Skeletal muscle satellite cell (primary cell): ENCODE data around the gene NLGN2.

Experiments
- H3K27me3 ChIP-seq: 2 replicates; pipeline ENCODE4 v1.7.0; 2013; ENCODE audit warnings: low read length; ENCODE audit not compliant: control insufficient read depth, insufficient read depth
- H3K36me3 ChIP-seq: 2 replicates; pipeline ENCODE4 v1.7.0; 2013; ENCODE audit warnings: mild to moderate bottlenecking, control low read depth, low read length; ENCODE audit not compliant: insufficient read depth
- H3K4me1 ChIP-seq: 2 replicates; pipeline ENCODE4 v1.7.0; 2013; ENCODE audit warnings: low read length; ENCODE audit not compliant: control insufficient read depth, insufficient read depth
- H3K4me2 ChIP-seq: 2 replicates; pipeline ENCODE4 v1.7.0; 2013; ENCODE audit warnings: mild to moderate bottlenecking, low read length
- H3K4me3 ChIP-seq: 2 replicates; pipeline ENCODE4 v1.7.0; 2013; ENCODE audit warnings: low read length
- H3K9ac ChIP-seq: 2 replicates; pipeline ENCODE4 v1.7.0; 2013; ENCODE audit warnings: mild to moderate bottlenecking, low read depth, low read length, moderate library complexity
- H3K9me3 ChIP-seq: replicated peaks from 2 replicates; pipeline ENCODE4 v1.7.0; 2013; ENCODE audit warnings: mild to moderate bottlenecking, control low read depth, low read length

NLGN2 gene

GRCh38 chr17:7441266-7441665 is 33.6 kb downstream of the NLGN2 start:
- no peak overlapping the region for H3K4me3 ChIP-seq
- H3K4me1 ChIP-seq: peaks cover 56% of the 10 kb centered on the region
- no peaks in the 10 kb centered on the region for H3K9me3 ChIP-seq
- peaks cover 9% of the 10 kb centered on the region for H3K27me3 ChIP-seq
- no peak overlapping the region for H3K4me2 ChIP-seq
- no peak overlapping the region for H3K9ac ChIP-seq
- no peaks in the 10 kb centered on the region for H3K36me3 ChIP-seq

- H3K36me3 ChIP-seq: no peaks in the 10 kb centered on the region
- H3K27me3 ChIP-seq: peaks cover 9% of the 10 kb centered on the region
- H3K4me1 ChIP-seq: peaks cover 51% of the 10 kb centered on the region
- H3K4me2 ChIP-seq: no peak overlapping the region
- no peak overlapping the region for H3K9ac ChIP-seq
- H3K9me3 ChIP-seq: no peaks in the 10 kb centered on the region
- H3K4me3 ChIP-seq: no peak overlapping the region
Measured at GRCh38 chr17:7442142-7442541, 34.5 kb downstream of the NLGN2 start.

GRCh38 chr17:7443499-7444485 is 36.1 kb downstream of the NLGN2 start:
- Histone ChIP-seq H3K36me3 (no peaks in the 10 kb centered on the region), H3K9ac (peak overlapping the region; percentile 22), H3K4me1 (peaks cover 40% of the 10 kb centered on the region), H3K4me3 (peak overlapping the region; percentile 76), H3K4me2 (peak overlapping the region; percentile 90), H3K27me3 (peaks cover 3% of the 10 kb centered on the region), H3K9me3 (no peaks in the 10 kb centered on the region)

- no peaks in the 10 kb centered on the region for H3K36me3 ChIP-seq
- peaks cover 34% of the 10 kb centered on the region for H3K4me1 ChIP-seq
- no peaks in the 10 kb centered on the region for H3K27me3 ChIP-seq
- peak within 1 kb of the TSS; percentile 90 for H3K4me2 ChIP-seq
- peak within 1 kb of the TSS; percentile 82 for H3K9ac ChIP-seq
- H3K9me3 ChIP-seq: no peaks in the 10 kb centered on the region
- H3K4me3 ChIP-seq: peak within 1 kb of the TSS; percentile 76
Measured at GRCh38 chr17:7444682-7445618, 37.3 kb downstream of the NLGN2 start, which contains the start of gene CHRNB1. Gene CHRNB1, plus strand, starts transcription at chr17:7445061. Its CDS starts 67 bp downstream, at chr17:7445128.

GRCh38 chr17:7445619-7445968 is 37.9 kb downstream of the NLGN2 start:
- peak overlapping the region; percentile 82 for H3K9ac ChIP-seq
- H3K9me3 ChIP-seq: no peaks in the 10 kb centered on the region
- H3K4me1 ChIP-seq: peaks cover 29% of the 10 kb centered on the region
- peak overlapping the region; percentile 90 for H3K4me2 ChIP-seq
- peak overlapping the region; percentile 76 for H3K4me3 ChIP-seq
- no peaks in the 10 kb centered on the region for H3K36me3 ChIP-seq
- no peaks in the 10 kb centered on the region for H3K27me3 ChIP-seq

GRCh38 chr17:7448461-7448860 is 40.8 kb downstream of the NLGN2 start:
- no peak overlapping the region for H3K9ac ChIP-seq
- H3K4me3 ChIP-seq: no peak overlapping the region
- H3K36me3 ChIP-seq: no peaks in the 10 kb centered on the region
- H3K27me3 ChIP-seq: no peaks in the 10 kb centered on the region
- H3K4me1 ChIP-seq: peaks cover 25% of the 10 kb centered on the region
- H3K9me3 ChIP-seq: no peaks in the 10 kb centered on the region
- H3K4me2 ChIP-seq: no peak overlapping the region

- no peaks in the 10 kb centered on the region for H3K4me1 ChIP-seq
- H3K9ac ChIP-seq: no peak overlapping the region
- H3K4me2 ChIP-seq: no peak overlapping the region
- no peaks in the 10 kb centered on the region for H3K9me3 ChIP-seq
- peaks cover 22% of the 10 kb centered on the region for H3K36me3 ChIP-seq
- H3K4me3 ChIP-seq: no peak overlapping the region
- H3K27me3 ChIP-seq: no peaks in the 10 kb centered on the region
Measured at GRCh38 chr17:7459961-7460545, 52.4 kb downstream of the NLGN2 start.

- Histone ChIP-seq H3K4me2 (no peak overlapping the region), H3K4me1 (peaks cover 4% of the 10 kb centered on the region), H3K4me3 (no peak overlapping the region), H3K36me3 (peaks cover 27% of the 10 kb centered on the region), H3K9me3 (no peaks in the 10 kb centered on the region), H3K27me3 (no peaks in the 10 kb centered on the region), H3K9ac (no peak overlapping the region)
Measured at GRCh38 chr17:7460850-7461660, 53.4 kb downstream of the NLGN2 start.

GRCh38 chr17:7462474-7463371 is 55.1 kb downstream of the NLGN2 start:
- no peak overlapping the region for H3K9ac ChIP-seq
- H3K9me3 ChIP-seq: no peaks in the 10 kb centered on the region

GRCh38 chr17:7463372-7463846 is 55.8 kb downstream of the NLGN2 start:
- Histone ChIP-seq H3K4me3 (no peak overlapping the region), H3K4me2 (no peak overlapping the region), H3K9me3 (no peaks in the 10 kb centered on the region), H3K9ac (no peak overlapping the region), H3K27me3 (no peaks in the 10 kb centered on the region), H3K36me3 (peaks cover 36% of the 10 kb centered on the region), H3K4me1 (peaks cover 18% of the 10 kb centered on the region)

More at GRCh38 chr17:7462474-7463371, 55.1 kb downstream of the NLGN2 start:
- peaks cover 18% of the 10 kb centered on the region for H3K4me1 ChIP-seq
- H3K4me2 ChIP-seq: no peak overlapping the region
- peaks cover 36% of the 10 kb centered on the region for H3K36me3 ChIP-seq
- no peaks in the 10 kb centered on the region for H3K27me3 ChIP-seq
- H3K4me3 ChIP-seq: no peak overlapping the region
